ENCODE data around the gene CMTM6. TPM values are rescaled to one million over a fixed set of nuclear protein-coding genes. Genes with fewer than 3 reads are reported as not detected.

Gene CMTM6
- total RNA-seq, 1 donor from 2014 or later = 53.6 TPM

GRCh38 chr3:32544894-32545293 is 42.2 kb upstream of the CMTM6 start:
- Histone ChIP-seq H3K4me3 (ENCODE audit: insufficient read depth, low read depth, low read length) (no peak overlapping the region), H3K36me3 (ENCODE audit: insufficient read depth, low read length) (no peaks in the 10 kb centered on the region), H3K27ac (ENCODE audit: low read depth, low read length) (no peak overlapping the region), H2AFZ (ENCODE audit: low read depth, low read length) (no peak overlapping the region), H3K79me2 (ENCODE audit: insufficient read depth, low read length) (peaks cover 62% of the 10 kb centered on the region), H4K20me1 (ENCODE audit: insufficient read depth, low read length) (peaks cover 34% of the 10 kb centered on the region), H3K9ac (ENCODE audit: low read length) (no peak overlapping the region), H3K4me2 (ENCODE audit: low read length) (no peak overlapping the region), H3K9me3 (ENCODE audit: insufficient read depth, low read depth, low read length) (no peaks in the 10 kb centered on the region), H3K27me3 (ENCODE audit: insufficient read depth, low read length) (no peaks in the 10 kb centered on the region), H3K4me1 (ENCODE audit: insufficient read depth, low read length) (no peaks in the 10 kb centered on the region)
- H3K27me3 Mint-ChIP-seq (ENCODE audit: low read depth, unreplicated experiment) = no peaks in the 10 kb centered on the region
- H3K9me3 Mint-ChIP-seq (ENCODE audit: unreplicated experiment) = no peaks in the 10 kb centered on the region
- DNase-seq (ENCODE audit: low read depth) = no peak
- no peaks in the 10 kb centered on the region for H3K4me1 Mint-ChIP-seq (ENCODE audit: low read depth, unreplicated experiment)
- no peaks in the 10 kb centered on the region for H3K36me3 Mint-ChIP-seq (ENCODE audit: low read depth, unreplicated experiment)
- H3K27ac Mint-ChIP-seq (ENCODE audit: unreplicated experiment) = no peak overlapping the region
- TF ChIP-seq EZH2 (IDR thresholded peaks at IDR 0.05; ENCODE audit: insufficient read depth, low read length) = no peak
- TF ChIP-seq CTCF (IDR thresholded peaks at IDR 0.05; ENCODE audit: insufficient read depth, low read depth, low read length) = no peak
- FAIRE-seq = peak; percentile 50
- no peak overlapping the region for H3K4me3 Mint-ChIP-seq (ENCODE audit: unreplicated experiment)

- Mint-ChIP-seq H3K4me3 (ENCODE audit: unreplicated experiment) (no peak overlapping the region), H3K9me3 (ENCODE audit: unreplicated experiment) (no peaks in the 10 kb centered on the region), H3K27me3 (ENCODE audit: low read depth, unreplicated experiment) (no peaks in the 10 kb centered on the region), H3K4me1 (ENCODE audit: low read depth, unreplicated experiment) (no peaks in the 10 kb centered on the region), H3K36me3 (ENCODE audit: low read depth, unreplicated experiment) (no peaks in the 10 kb centered on the region), H3K27ac (ENCODE audit: unreplicated experiment) (no peak overlapping the region)
- Histone ChIP-seq H3K9ac (ENCODE audit: low read length) (no peak overlapping the region), H3K79me2 (ENCODE audit: insufficient read depth, low read length) (peaks cover 41% of the 10 kb centered on the region), H3K27ac (ENCODE audit: low read depth, low read length) (no peak overlapping the region), H3K36me3 (ENCODE audit: insufficient read depth, low read length) (no peaks in the 10 kb centered on the region), H3K9me3 (ENCODE audit: insufficient read depth, low read depth, low read length) (no peaks in the 10 kb centered on the region), H3K4me1 (ENCODE audit: insufficient read depth, low read length) (no peaks in the 10 kb centered on the region), H4K20me1 (ENCODE audit: insufficient read depth, low read length) (peaks cover 19% of the 10 kb centered on the region), H3K4me3 (ENCODE audit: insufficient read depth, low read depth, low read length) (no peak overlapping the region), H2AFZ (ENCODE audit: low read depth, low read length) (no peak overlapping the region), H3K4me2 (ENCODE audit: low read length) (no peak overlapping the region), H3K27me3 (ENCODE audit: insufficient read depth, low read length) (no peaks in the 10 kb centered on the region)
- FAIRE-seq (no peak), DNase-seq (ENCODE audit: low read depth) (no peak)
- TF ChIP-seq EZH2 (IDR thresholded peaks at IDR 0.05; ENCODE audit: insufficient read depth, low read length) = no peak
Measured at GRCh38 chr3:32542807-32543206, 40.2 kb upstream of the CMTM6 start.

GRCh38 chr3:32540899-32541298 is 38.2 kb upstream of the CMTM6 start:
- no peaks in the 10 kb centered on the region for H3K36me3 ChIP-seq (ENCODE audit: insufficient read depth, low read length)
- H3K9ac ChIP-seq (ENCODE audit: low read length) = no peak overlapping the region
- DNase-seq (ENCODE audit: low read depth) (no peak), FAIRE-seq (peak; percentile 45)
- H3K79me2 ChIP-seq (ENCODE audit: insufficient read depth, low read length) = peaks cover 22% of the 10 kb centered on the region
- H3K4me3 ChIP-seq (ENCODE audit: insufficient read depth, low read depth, low read length) = no peak overlapping the region
- no peak for TF ChIP-seq EZH2 (IDR thresholded peaks at IDR 0.05; ENCODE audit: insufficient read depth, low read length)
- TF ChIP-seq CTCF (IDR thresholded peaks at IDR 0.05; ENCODE audit: insufficient read depth, low read depth, low read length) = no peak
- Mint-ChIP-seq H3K9me3 (ENCODE audit: unreplicated experiment) (no peaks in the 10 kb centered on the region), H3K4me1 (ENCODE audit: low read depth, unreplicated experiment) (no peaks in the 10 kb centered on the region), H3K27ac (ENCODE audit: unreplicated experiment) (no peak overlapping the region), H3K36me3 (ENCODE audit: low read depth, unreplicated experiment) (no peaks in the 10 kb centered on the region), H3K4me3 (ENCODE audit: unreplicated experiment) (no peak overlapping the region), H3K27me3 (ENCODE audit: low read depth, unreplicated experiment) (no peaks in the 10 kb centered on the region)
- no peak overlapping the region for H3K4me2 ChIP-seq (ENCODE audit: low read length)
- no peaks in the 10 kb centered on the region for H3K4me1 ChIP-seq (ENCODE audit: insufficient read depth, low read length)
- no peaks in the 10 kb centered on the region for H3K27me3 ChIP-seq (ENCODE audit: insufficient read depth, low read length)
- H3K27ac ChIP-seq (ENCODE audit: low read depth, low read length) = no peak overlapping the region
- H3K9me3 ChIP-seq (ENCODE audit: insufficient read depth, low read depth, low read length) = no peaks in the 10 kb centered on the region
- peaks cover 6% of the 10 kb centered on the region for H4K20me1 ChIP-seq (ENCODE audit: insufficient read depth, low read length)
- H2AFZ ChIP-seq (ENCODE audit: low read depth, low read length) = no peak overlapping the region

All from astrocyte (in vitro differentiated cells and primary cell).